ENCODE results near the gene COX6B2.
"Not testable (repeated sequence)": the region's sequence is repeated elsewhere in the genome, so short reads cannot be mapped to it uniquely, and the experiment has no call there.

COX6B2 gene, protein sequence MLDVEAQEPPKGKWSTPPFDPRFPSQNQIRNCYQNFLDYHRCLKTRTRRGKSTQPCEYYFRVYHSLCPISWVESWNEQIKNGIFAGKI

GRCh38 chr19:55354698-55355212, at the start of gene COX6B2:
TSS of gene COX6B2 (minus strand) at chr19:55354719. CDS start at chr19:55354521, 198 bp downstream.
- DNase-seq = no peak

DNA sequence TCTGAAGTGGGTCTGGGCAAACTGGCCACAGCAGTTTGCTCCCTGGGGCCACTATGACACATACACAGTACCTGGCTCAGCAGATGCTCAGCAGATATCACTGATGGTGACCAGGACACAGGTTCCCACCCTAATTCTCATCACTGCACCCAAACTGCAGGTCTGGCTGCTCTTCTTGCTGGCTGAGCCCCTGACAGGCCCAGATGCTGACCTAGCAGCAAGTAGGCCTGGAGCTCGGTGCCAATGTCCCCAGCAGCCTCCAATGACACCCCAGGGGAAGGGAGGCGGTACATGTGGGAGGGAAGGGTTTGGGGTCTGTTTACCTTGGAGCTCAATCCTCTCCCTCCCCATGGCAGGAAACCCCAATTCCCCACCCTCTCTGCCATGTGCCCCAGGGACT, 48.0 kb upstream of the COX6B2 start:
- DNase-seq = no peak

GRCh38 chr19:55401390-55401789, 46.9 kb upstream of the COX6B2 start:
- DNase-seq = not testable (repeated sequence)

- no peak for DNase-seq
Observed at GRCh38 chr19:55400281-55401087, 46.0 kb upstream of the COX6B2 start.

DNA sequence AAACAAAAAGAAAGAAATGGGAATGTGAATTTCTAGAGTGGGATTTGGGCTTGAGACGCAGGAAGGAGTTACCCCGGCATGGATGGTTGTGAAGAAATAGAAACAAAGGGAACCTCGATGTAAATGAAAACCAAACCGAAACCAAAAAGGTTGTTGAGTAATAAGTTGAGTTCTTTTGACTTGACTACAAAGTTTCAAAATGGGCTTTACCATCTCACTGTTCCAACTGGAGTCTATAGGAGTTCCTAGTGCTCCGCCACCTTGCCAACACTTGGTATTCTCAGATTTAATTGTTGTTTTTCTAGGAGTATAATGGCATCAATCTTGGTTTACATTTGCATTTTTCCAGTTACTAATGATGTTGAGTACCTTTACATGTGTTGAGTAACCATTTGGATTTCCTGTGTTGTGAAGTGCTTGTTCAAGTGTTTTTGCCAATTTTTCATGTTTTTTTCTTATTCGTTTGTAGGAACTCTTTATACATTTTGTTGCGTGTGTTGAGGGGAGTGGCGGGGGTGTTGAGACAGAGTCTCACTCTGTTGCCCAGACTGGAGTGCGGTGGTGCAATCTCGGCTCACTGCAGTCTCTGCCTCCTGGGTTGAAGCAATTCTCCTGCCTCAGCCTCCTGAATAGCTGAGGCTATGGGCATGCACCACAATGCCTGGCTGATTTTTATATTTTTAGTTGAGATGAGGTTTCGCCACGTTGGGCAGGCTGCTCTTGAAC, 43.8 kb upstream of the COX6B2 start:
- DNase-seq = no peak

DNA sequence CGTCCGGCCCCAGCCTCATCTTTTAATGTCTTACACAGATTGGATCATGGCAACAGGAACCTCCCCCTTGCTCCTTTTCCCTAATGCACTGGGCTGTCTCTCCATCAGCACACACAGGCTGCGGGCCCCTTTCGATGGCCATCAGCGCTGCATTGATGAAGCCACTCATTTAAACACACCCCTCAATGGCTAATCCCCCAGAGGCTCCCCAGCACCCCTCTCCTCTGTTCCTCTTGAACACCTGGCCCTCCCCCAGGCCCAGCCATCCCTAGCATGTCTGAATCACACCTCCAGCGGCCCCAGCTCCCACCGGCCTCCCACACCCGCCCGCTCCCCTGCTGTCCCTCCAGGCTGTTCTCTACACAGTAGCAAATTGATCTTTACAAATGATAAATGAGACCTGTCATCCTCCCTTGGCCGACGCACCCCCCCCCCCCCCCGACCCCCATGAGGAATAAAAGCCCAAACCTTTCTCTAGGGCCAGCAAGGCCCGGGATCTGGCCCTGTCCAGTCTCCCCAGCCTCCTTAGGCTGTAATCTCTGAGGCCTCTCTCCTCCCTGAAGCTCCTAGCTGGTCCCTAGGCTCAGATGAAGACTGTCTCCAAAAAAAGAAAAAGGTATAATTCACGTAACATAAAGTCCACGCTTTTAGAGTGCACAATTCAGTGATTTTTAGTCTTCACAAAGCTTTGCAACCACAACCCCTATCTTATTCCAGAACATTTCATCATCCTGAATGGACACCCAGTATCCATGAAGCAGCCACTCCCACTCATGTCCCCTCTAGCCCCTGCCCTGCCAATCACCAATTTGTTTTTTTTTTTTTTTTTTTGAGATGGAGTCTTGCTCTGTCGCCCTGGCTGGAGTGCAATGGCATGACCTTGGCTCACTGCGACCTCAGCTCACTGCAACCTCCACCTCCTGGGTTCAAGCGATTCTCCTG, 38.6 kb upstream of the COX6B2 start:
- DNase-seq = no peak

- no peak for DNase-seq
Observed at GRCh38 chr19:55391702-55392615, 37.4 kb upstream of the COX6B2 start.

DNA sequence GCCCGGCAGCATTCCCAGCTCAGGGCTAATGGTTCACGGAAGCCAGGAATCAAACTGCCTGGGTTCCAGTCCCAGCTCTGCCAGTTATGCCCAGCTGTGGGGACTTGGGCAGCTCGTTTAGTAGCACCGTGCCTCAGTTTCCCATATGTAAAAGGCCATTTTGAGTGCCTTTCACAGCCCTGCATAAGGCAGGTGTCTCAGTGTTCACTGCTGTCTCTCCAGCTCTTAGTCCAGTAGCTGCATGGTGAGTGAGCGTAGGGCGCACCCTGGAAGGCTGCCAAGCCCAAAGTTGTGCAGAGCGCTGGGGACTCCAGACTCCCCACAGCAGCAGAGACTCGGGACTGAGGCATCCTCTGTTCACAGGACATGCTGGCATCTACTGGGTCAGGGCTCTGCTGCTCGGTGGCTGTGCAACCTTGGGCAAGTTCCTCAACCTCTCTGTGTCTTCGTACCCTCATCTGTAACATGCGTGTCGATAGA, 36.7 kb upstream of the COX6B2 start:
- no peak for DNase-seq

DNA sequence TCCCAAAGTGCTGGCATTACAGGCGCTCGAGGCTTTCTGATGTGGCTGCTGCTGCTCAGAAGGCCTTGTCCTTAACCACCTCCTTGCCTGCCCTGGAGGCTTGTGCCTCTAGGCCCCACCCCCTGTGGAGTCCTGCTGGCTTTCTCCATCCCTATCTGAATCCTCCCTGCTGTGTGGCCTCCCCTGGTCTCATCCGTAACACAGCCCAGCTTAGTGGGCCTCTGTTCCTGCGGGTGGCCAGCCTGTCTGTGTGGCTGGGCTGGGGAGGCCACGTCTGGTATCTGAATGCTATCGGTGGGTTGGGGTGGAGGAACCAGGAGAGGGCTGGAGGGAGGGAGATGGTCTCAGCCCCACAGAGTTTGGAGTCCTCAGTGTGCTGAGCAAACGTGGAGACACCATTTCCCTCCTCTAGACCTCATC, 36.0 kb upstream of the COX6B2 start:
- no peak for DNase-seq

GRCh38 chr19:55389386-55390317, 35.1 kb upstream of the COX6B2 start:
- no peak for DNase-seq

GRCh38 chr19:55387736-55388497, 33.4 kb upstream of the COX6B2 start:
- DNase-seq = no peak

GRCh38 chr19:55386493-55386971, 32.0 kb upstream of the COX6B2 start:
- DNase-seq = no peak

DNA sequence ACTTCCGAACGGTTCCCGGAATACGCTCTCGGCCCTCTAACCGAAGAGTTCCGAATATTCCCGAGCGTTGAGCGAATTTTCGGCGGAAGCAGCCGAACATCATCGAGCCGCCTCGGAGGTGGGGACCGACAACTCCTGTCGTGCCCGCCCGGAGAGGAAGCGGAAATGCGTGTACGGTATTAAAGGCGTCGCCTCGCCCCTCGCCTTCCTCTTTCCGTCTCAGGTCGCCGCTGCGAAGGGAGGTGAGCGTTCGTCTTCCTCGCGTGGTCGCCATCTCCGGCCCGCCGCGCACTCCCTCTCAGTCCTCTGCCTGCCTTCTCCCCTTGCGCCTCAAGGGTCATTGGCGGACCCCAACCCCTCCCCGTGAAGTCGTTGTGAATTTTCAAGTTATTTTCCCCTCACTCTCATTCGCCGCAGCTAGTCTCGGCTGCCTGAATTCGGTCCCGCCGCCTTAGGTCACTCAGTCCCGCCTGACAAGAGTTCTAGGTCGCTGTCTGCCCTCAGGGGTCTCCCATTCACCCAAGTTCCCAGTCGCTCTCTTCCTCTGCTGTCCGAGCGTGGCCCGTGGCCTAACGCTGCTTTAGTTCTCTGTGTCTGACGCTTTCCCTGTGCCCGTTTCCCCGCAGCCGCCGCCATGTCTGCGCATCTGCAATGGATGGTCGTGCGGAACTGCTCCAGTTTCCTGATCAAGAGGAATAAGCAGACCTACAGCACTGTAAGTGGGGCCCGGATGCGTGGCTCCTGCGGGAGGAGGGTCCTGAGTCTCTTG, 31.4 kb upstream of the COX6B2 start, which contains the start of gene RPL28:
Gene RPL28, plus strand, starts transcription at position 209 of the 769 bp plus-strand sequence. Its CDS starts 426 bp downstream, at position 635.
- peak; percentile 98 for DNase-seq

DNA sequence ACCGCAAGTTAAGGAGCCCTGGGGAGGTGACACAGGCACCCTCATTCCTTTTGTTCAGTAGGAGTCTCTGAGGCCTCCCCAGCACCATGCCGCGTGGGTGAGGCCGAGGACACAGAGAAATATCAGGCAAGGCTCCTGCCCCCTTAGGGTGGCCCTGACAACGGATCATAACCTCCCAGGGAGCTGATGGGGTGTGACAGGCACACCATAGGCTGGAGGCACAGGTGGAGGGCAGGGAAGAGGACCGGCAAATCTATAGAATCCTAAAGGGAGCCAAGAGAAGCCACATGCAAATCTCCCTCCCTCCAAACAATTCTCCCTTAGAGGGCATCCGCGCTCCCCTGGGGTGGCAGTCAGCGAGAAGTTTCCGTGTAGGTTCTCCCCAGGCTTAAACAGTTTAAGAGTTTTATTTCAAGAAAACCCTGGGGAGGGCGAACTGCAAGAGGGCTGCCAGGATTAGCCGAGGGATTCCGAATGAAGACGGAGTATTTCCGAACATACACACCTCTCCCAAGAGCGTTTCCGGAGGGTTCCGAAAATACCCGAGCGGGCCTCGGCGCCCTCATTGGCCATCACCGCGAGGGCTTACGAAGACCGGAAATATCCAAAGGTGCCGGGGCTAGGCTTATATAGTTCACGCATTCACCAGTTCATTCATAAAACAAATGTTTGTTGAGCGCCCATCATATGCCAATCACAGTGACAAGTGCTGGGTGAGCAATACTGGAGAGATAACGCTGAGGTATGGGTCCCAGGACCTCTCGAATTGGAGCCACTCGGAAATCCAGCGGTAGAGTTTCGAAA, 30.6 kb upstream of the COX6B2 start:
- peak; percentile 96 for DNase-seq

- DNase-seq = peak; percentile 68
Observed at GRCh38 chr19:55384131-55384919, 29.8 kb upstream of the COX6B2 start, which contains the start of gene TMEM238. TSS of gene TMEM238 (minus strand) at chr19:55384292. CDS start at chr19:55384259, 33 bp downstream.
